Thyroid gland (tissue), 4 donors: ENCODE data around the gene ST14. TPM values are rescaled to one million over a fixed set of nuclear protein-coding genes. Genes with fewer than 3 reads are reported as not detected.
"Not testable (repeated sequence)": the region's sequence is repeated elsewhere in the genome, so short reads cannot be mapped to it uniquely, and the experiment has no call there.

Experiments
- DNase-seq, 2 donors: peaks; one replicate each; pipeline ENCODE4 v3.0.0-alpha.2; 2019
- H3K27ac ChIP-seq, 3 donors: fragments of 200-600 bp; sonication (generic); 1 replicate in 2 of 3; 2 replicates in 1 of 3; pipeline ENCODE4 v1.5.1; 2016 to 2019; ENCODE audit warnings: mild to moderate bottlenecking in 1 of 3, moderate library complexity in 1 of 3
- H3K27me3 ChIP-seq: fragments of 200-600 bp; sonication (generic); one replicate; pipeline ENCODE4 v1.5.1; 2019
- H3K36me3 ChIP-seq, 2 donors: fragments of 200-600 bp; sonication (generic); one replicate each; pipeline ENCODE4 v1.5.1; 2016 to 2019
- H3K4me1 ChIP-seq, 2 donors: fragments of 200-600 bp; sonication (generic); one replicate each; pipeline ENCODE4 v1.5.1; 2017 to 2019
- H3K4me3 ChIP-seq, 3 donors: fragments of 200-600 bp; sonication (generic); replicated peaks in 1 of 3; 1 replicate in 2 of 3; 2 replicates in 1 of 3; pipeline ENCODE4 v1.5.1; 2016; ENCODE audit warnings: mild to moderate bottlenecking in 1 of 3
- H3K9me3 ChIP-seq: fragments of 200-600 bp; sonication (generic); one replicate; pipeline ENCODE4 v1.5.1; 2017
- POLR2A ChIP-seq, 2 donors: fragments of 450-650 bp; IDR thresholded peaks; one replicate each; pipeline ENCODE4 v1.6.1; 2017; ENCODE audit warnings: antibody characterized with exemption in 2 of 2, mild to moderate bottlenecking in 2 of 2, moderate library complexity in 1 of 2
- WGBS, 2 donors: methylation state at CpG; one replicate each; pipeline ENCODE4 v1.1.5; 2017; 5-methylcytosine and 5-hydroxymethylcytosine counted together
- intact Hi-C: fragments of 100-400 bp; cut with DNase I; formaldehyde crosslinking; loops from one replicate; pipeline ENCODE4 v1.15.1; 2023
- total RNA-seq, 4 donors: library from RNA; depleted of rRNA; stranded (reverse); fragments of >200 nt; gene quantifications; one replicate each; pipeline ENCODE4 v1.2.3, GENCODE V29; 2016
- TF ChIP-seq, protein P1 (sequence below), 6 experiments: fragments of 200-600 bp in 3 of 6; fragments of 450-650 bp in 3 of 6; sonication (generic) in 3 of 6; IDR thresholded peaks; one replicate each; pipeline ENCODE4 v1.5.1; 2016 to 2019; ENCODE audit warnings: antibody characterized with exemption in 6 of 6, mild to moderate bottlenecking in 2 of 6, inconsistent platforms in 1 of 6, moderate library complexity in 1 of 6

ST14 gene
- total RNA-seq, 4 donors from 2014 or later = 53.3 to 102 (median 90.7) TPM

GRCh38 chr11:130191896-130192295, 32.3 kb downstream of the ST14 start:
- intact Hi-C loops = no loop called here
- Histone ChIP-seq H3K4me1 (peaks cover 0 to 7% of the 10 kb centered on the region in 2 donors), H3K9me3 (no peaks in the 10 kb centered on the region), H3K27ac (no peak overlapping the region), H3K27me3 (no peaks in the 10 kb centered on the region), H3K36me3 (peaks cover 10 to 11% of the 10 kb centered on the region in 2 donors), H3K4me3 (no peak overlapping the region)
- WGBS, 2 donors = 90 to 94% methylated on average over 14 of the region's 14 CpGs
- TF ChIP-seq, protein P1, sequence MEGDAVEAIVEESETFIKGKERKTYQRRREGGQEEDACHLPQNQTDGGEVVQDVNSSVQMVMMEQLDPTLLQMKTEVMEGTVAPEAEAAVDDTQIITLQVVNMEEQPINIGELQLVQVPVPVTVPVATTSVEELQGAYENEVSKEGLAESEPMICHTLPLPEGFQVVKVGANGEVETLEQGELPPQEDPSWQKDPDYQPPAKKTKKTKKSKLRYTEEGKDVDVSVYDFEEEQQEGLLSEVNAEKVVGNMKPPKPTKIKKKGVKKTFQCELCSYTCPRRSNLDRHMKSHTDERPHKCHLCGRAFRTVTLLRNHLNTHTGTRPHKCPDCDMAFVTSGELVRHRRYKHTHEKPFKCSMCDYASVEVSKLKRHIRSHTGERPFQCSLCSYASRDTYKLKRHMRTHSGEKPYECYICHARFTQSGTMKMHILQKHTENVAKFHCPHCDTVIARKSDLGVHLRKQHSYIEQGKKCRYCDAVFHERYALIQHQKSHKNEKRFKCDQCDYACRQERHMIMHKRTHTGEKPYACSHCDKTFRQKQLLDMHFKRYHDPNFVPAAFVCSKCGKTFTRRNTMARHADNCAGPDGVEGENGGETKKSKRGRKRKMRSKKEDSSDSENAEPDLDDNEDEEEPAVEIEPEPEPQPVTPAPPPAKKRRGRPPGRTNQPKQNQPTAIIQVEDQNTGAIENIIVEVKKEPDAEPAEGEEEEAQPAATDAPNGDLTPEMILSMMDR (IDR thresholded peaks at IDR 0.05) = no peak
- no peak for TF ChIP-seq POLR2A (IDR thresholded peaks at IDR 0.05)
- DNase-seq = no peak

GRCh38 chr11:130192845-130193267, 33.3 kb downstream of the ST14 start:
- Histone ChIP-seq H3K4me3 (no peak overlapping the region), H3K36me3 (peaks cover 15 to 18% of the 10 kb centered on the region in 2 donors), H3K27me3 (no peaks in the 10 kb centered on the region), H3K27ac (no peak overlapping the region), H3K9me3 (no peaks in the 10 kb centered on the region), H3K4me1 (peaks cover 0 to 7% of the 10 kb centered on the region in 2 donors)
- WGBS, 2 donors = 58 to 73% methylated on average over 4 of the region's 4 CpGs
- DNase-seq = no peak
- intact Hi-C loops = no loop called here
- TF ChIP-seq, protein P1 (IDR thresholded peaks at IDR 0.05) = no peak
- TF ChIP-seq POLR2A (IDR thresholded peaks at IDR 0.05) = no peak

- H3K4me1 ChIP-seq, H3K9me3 ChIP-seq, DNase-seq, intact Hi-C loops, H3K4me3 ChIP-seq, H3K27ac ChIP-seq, H3K27me3 ChIP-seq: not testable (repeated sequence)
- H3K36me3 ChIP-seq = peaks cover 20 to 25% of the 10 kb centered on the region in 2 donors
- 95 to 96% methylated on average over 14 of the region's 14 CpGs for WGBS, 2 donors
Observed at GRCh38 chr11:130193551-130193950, 34.0 kb downstream of the ST14 start.

DNA sequence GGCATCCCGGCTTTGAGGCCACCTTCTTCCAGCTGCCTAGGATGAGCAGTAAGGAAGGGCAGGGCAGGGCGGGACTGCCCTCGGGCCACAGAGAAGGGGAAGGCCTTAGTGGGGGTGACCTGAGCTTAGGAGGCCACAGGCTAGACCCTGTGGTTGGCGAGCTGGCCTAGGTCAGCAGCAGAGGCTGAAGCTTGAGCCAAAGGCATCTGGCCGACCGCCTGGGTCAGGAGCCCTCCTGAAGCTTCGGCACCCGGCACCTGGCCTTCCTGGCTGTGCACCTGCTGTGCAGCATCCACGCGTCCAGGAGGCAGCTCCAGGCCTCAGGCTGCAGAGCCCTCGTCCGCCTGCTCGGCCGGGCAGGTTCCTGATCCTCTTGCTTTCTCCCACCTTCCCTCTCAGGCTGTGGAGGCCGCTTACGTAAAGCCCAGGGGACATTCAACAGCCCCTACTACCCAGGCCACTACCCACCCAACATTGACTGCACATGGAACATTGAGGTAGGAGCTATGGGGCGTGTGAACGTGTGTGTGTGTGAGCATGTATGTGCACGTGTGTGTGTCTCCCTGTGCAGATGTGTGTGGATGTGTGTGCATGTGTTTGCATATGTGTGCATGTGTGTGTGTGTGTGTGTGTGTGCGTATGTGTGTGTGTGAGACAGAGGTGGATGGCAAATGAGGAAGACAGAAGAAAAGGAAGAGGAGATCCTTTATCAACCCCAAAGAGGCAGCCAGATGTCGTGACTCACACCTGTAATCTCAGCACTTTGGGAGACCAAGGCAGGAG, 34.9 kb downstream of the ST14 start:
- H3K27ac ChIP-seq = no peak overlapping the region
- intact Hi-C loops = no loop called here
- WGBS, 2 donors = 95 to 96% methylated on average over 10 to 15 of the region's 21 CpGs
- no peaks in the 10 kb centered on the region for H3K27me3 ChIP-seq
- H3K36me3 ChIP-seq = peaks cover 26 to 30% of the 10 kb centered on the region in 2 donors
- no peak overlapping the region for H3K4me3 ChIP-seq
- no peak for DNase-seq
- no peaks in the 10 kb centered on the region for H3K9me3 ChIP-seq
- H3K4me1 ChIP-seq = no peaks in the 10 kb centered on the region
- TF ChIP-seq, protein P1 (IDR thresholded peaks at IDR 0.05) = no peak
- no peak for TF ChIP-seq POLR2A (IDR thresholded peaks at IDR 0.05)

DNA sequence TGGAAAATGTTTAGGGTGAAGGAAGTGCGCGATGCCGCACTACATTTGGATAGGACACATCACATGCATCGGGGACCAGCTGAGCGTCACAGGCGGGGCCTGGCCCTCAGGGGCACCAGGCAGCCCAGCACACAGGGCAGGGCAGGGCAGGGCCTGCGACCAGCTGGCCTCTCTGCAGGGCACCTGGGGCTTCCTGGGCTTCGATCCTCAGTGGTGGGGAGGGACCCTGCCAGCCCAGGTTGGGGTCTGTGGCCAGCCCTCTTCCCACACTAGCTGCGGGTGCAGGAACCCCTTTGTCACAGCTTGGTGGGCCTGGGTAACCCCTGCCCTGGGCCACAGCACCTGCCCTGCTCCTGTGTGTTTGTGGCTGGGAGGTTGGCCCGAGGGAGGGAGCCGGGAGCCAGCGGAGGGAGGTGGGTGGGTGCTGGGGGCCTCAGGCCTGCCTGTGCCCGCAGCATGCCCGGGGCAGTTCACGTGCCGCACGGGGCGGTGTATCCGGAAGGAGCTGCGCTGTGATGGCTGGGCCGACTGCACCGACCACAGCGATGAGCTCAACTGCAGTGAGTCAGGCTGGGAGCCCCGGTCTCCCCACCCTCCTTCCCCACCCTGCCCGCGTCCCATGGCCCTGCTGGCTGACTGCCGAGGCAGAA, 37.9 kb downstream of the ST14 start:
- Histone ChIP-seq H3K4me3 (no peak overlapping the region), H3K36me3 (peaks cover 39 to 49% of the 10 kb centered on the region in 2 donors)
- 90 to 94% methylated on average over 19 to 21 of the region's 27 CpGs for WGBS, 2 donors

More for the DNA sequence above, 37.9 kb downstream of the ST14 start:
- H3K27ac ChIP-seq = no peak overlapping the region
- no peaks in the 10 kb centered on the region for H3K27me3 ChIP-seq
- DNase-seq = no peak
- intact Hi-C loops = no loop called here
- no peaks in the 10 kb centered on the region for H3K9me3 ChIP-seq
- H3K4me1 ChIP-seq = no peaks in the 10 kb centered on the region
- TF ChIP-seq, protein P1 (IDR thresholded peaks at IDR 0.05) = no peak
- no peak for TF ChIP-seq POLR2A (IDR thresholded peaks at IDR 0.05)
